ENCODE results near the gene GBE1.
"Not testable (repeated sequence)": the region's sequence is repeated elsewhere in the genome, so short reads cannot be mapped to it uniquely, and the experiment has no call there.

GRCh38 chr3:81767250-81767859 lies 5.9 kb upstream of the GBE1 start:
- not testable (repeated sequence) for TF ChIP-seq CTCF (IDR thresholded peaks at IDR 0.05; ENCODE audit: low read depth, low read length); POLR2A (IDR thresholded peaks at IDR 0.05; ENCODE audit: extremely low read depth, insufficient read length); MAX (IDR thresholded peaks at IDR 0.05; ENCODE audit: low read depth, low read length); MYC (IDR thresholded peaks at IDR 0.05; ENCODE audit: low read depth, low read length)

Data from NB4 (cell line).